Mesendoderm (in vitro differentiated cells): ENCODE data around the gene RPA3.

Experiments used
- DNase-seq: peaks from one replicate; pipeline ENCODE4 v3.0.0; 2013
- H2AK5ac ChIP-seq: 2 replicates; pipeline ENCODE4 v1.6.1; 2013; ENCODE audit warnings: low read length, inconsistent platforms
- H2BK120ac ChIP-seq: 2 replicates; pipeline ENCODE4 v1.6.1; 2013; ENCODE audit warnings: low read depth, mild to moderate bottlenecking, low read length, moderate library complexity, mixed read lengths
- H2BK15ac ChIP-seq: replicated peaks from 2 replicates; pipeline ENCODE4 v1.6.1; 2013; ENCODE audit warnings: low read depth, mild to moderate bottlenecking, moderate library complexity
- H2BK5ac ChIP-seq: 2 replicates; pipeline ENCODE4 v1.6.1; 2013; ENCODE audit warnings: low read length, inconsistent platforms
- H3K18ac ChIP-seq: 2 replicates; pipeline ENCODE4 v1.6.1; 2013; ENCODE audit warnings: mild to moderate bottlenecking, low read length, mixed read lengths
- H3K23ac ChIP-seq: one replicate; pipeline ENCODE4 v1.6.1; 2013; ENCODE audit warnings: low read length
- H3K27ac ChIP-seq: 2 replicates; pipeline ENCODE4 v1.5.1; 2013; ENCODE audit warnings: low read depth, mild to moderate bottlenecking, inconsistent platforms, low read length, moderate library complexity
- H3K27me3 ChIP-seq: 2 replicates; pipeline ENCODE4 v1.6.1; 2013; ENCODE audit warnings: low read length, control low read depth, mild to moderate bottlenecking, inconsistent platforms; ENCODE audit not compliant: insufficient read depth, poor library complexity
- H3K36me3 ChIP-seq: 2 replicates; pipeline ENCODE4 v1.6.1; 2013; ENCODE audit warnings: low read length, inconsistent platforms; ENCODE audit not compliant: control insufficient read depth, insufficient read depth
- H3K4ac ChIP-seq: one replicate; pipeline ENCODE4 v1.6.1; 2013; ENCODE audit warnings: low read depth, mild to moderate bottlenecking, low read length, moderate library complexity
- H3K4me1 ChIP-seq: 2 replicates; pipeline ENCODE4 v1.6.1; 2013; ENCODE audit warnings: low read depth, low read length, inconsistent platforms; ENCODE audit not compliant: control insufficient read depth
- H3K4me2 ChIP-seq: 2 replicates; pipeline ENCODE4 v1.6.1; 2013; ENCODE audit warnings: low read length
- H3K4me3 ChIP-seq: 2 replicates; pipeline ENCODE4 v1.5.1; 2013; ENCODE audit warnings: mild to moderate bottlenecking, low read length
- H3K56ac ChIP-seq: one replicate; pipeline ENCODE4 v1.6.1; 2013; ENCODE audit warnings: low read length
- H3K79me1 ChIP-seq: 2 replicates; pipeline ENCODE4 v1.6.1; 2013; ENCODE audit warnings: low read length, inconsistent platforms
- H3K79me2 ChIP-seq: 2 replicates; pipeline ENCODE4 v1.6.1; 2013; ENCODE audit warnings: mild to moderate bottlenecking, low read length; ENCODE audit not compliant: control insufficient read depth, insufficient read depth
- H3K9ac ChIP-seq: 2 replicates; pipeline ENCODE4 v1.6.1; 2013; ENCODE audit warnings: low read length, inconsistent platforms
- H4K5ac ChIP-seq: one replicate; pipeline ENCODE4 v1.6.1; 2013; ENCODE audit warnings: low read length
- H4K8ac ChIP-seq: one replicate; pipeline ENCODE4 v1.6.1; 2013; ENCODE audit warnings: low read depth, mild to moderate bottlenecking, control low read depth, low read length, moderate library complexity
- WGBS: extraction: QIAGEN DNeasy Blood & Tissue Kit; methylation state at CpG from one replicate; pipeline ENCODE4 v1.1.7; 2013; ENCODE audit warnings: low lambda C conversion rate, missing lambda C conversion rate; ENCODE audit not compliant: insufficient coverage; ENCODE audit errors: extremely low coverage; 5-methylcytosine and 5-hydroxymethylcytosine counted together

The RPA3 gene

GRCh38 chr7:7675686-7676085, 42.7 kb downstream of the RPA3 start:
- H2BK5ac ChIP-seq, result no peak overlapping the region
- H4K5ac ChIP-seq, result no peak overlapping the region
- no CpG with 5 or more reads among the region's 6 CpGs for WGBS
- no peaks in the 10 kb centered on the region for H3K36me3 ChIP-seq
- no peak overlapping the region for H2BK15ac ChIP-seq
- no peak overlapping the region for H2BK120ac ChIP-seq
- H3K4me3 ChIP-seq, result no peak overlapping the region
- no peak overlapping the region for H2AK5ac ChIP-seq
- H3K18ac ChIP-seq, result no peak overlapping the region
- DNase-seq, result no peak
- no peaks in the 10 kb centered on the region for H3K4me1 ChIP-seq
- H3K23ac ChIP-seq, result no peak overlapping the region
- no peaks in the 10 kb centered on the region for H3K79me1 ChIP-seq
- H3K9ac ChIP-seq, result no peak overlapping the region
- H3K79me2 ChIP-seq, result no peaks in the 10 kb centered on the region
- no peaks in the 10 kb centered on the region for H3K27me3 ChIP-seq
- no peak overlapping the region for H3K4ac ChIP-seq
- no peak overlapping the region for H3K4me2 ChIP-seq
- no peak overlapping the region for H4K8ac ChIP-seq
- no peak overlapping the region for H3K56ac ChIP-seq
- H3K27ac ChIP-seq, result no peak overlapping the region

- peaks cover 2% of the 10 kb centered on the region for H3K79me1 ChIP-seq
- H2BK5ac ChIP-seq, result no peak overlapping the region
- no peak overlapping the region for H3K4me2 ChIP-seq
- H3K56ac ChIP-seq, result no peak overlapping the region
- H2BK120ac ChIP-seq, result no peak overlapping the region
- no peak overlapping the region for H3K9ac ChIP-seq
- H3K27me3 ChIP-seq, result no peaks in the 10 kb centered on the region
- no peaks in the 10 kb centered on the region for H3K79me2 ChIP-seq
- H3K36me3 ChIP-seq, result no peaks in the 10 kb centered on the region
- H2BK15ac ChIP-seq, result no peak overlapping the region
- no CpG with 5 or more reads among the region's 2 CpGs for WGBS
- H4K8ac ChIP-seq, result no peak overlapping the region
- no peak overlapping the region for H3K27ac ChIP-seq
- no peak overlapping the region for H3K18ac ChIP-seq
- H2AK5ac ChIP-seq, result no peak overlapping the region
- no peak overlapping the region for H3K23ac ChIP-seq
- H3K4me3 ChIP-seq, result no peak overlapping the region
- H3K4me1 ChIP-seq, result no peaks in the 10 kb centered on the region
- H4K5ac ChIP-seq, result no peak overlapping the region
- DNase-seq, result no peak
- no peak overlapping the region for H3K4ac ChIP-seq
Measured at GRCh38 chr7:7673240-7673550, 45.2 kb downstream of the RPA3 start.

DNA sequence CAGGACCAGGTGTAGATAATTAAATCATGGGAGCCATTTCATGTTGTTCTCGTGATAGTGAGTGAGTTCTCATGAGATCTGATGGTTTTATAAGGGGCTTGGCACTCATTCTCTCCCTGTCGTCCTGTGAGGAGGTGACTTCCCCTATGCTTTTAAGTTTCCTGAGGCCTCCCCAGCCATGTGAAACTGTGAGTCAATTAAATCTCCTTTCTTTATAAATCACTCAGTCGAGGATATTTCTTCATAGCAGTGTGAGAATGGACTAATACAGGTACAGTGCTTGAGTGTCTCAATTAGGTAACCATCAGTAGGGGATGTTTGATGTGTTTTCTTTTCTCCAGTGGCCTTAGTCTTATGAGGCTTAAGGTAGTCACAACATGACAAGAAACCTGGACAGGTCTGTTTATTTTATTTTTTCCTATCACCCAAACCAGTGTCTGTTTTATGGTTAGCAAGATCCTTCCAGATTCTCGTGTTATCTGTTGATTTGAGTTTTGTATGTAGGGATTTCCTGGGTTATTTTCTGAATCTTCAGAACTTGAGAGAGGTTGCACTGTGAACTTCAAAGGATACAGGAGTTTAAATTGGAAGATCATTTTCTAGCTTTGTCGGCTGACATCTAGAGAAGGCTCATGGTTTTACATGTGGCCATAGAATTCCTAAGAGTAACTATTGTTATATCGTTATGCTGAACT, 45.7 kb downstream of the RPA3 start:
- WGBS, result no CpG with 5 or more reads among the region's 6 CpGs
- Histone ChIP-seq H3K4me2 (no peak overlapping the region), H3K4me1 (no peaks in the 10 kb centered on the region), H3K23ac (no peak overlapping the region), H4K8ac (no peak overlapping the region), H3K9ac (no peak overlapping the region), H3K4me3 (no peak overlapping the region), H2AK5ac (no peak overlapping the region), H3K4ac (no peak overlapping the region), H2BK15ac (no peak overlapping the region), H3K18ac (no peak overlapping the region), H3K79me2 (no peaks in the 10 kb centered on the region), H4K5ac (no peak overlapping the region), H3K27ac (no peak overlapping the region), H2BK5ac (no peak overlapping the region), H3K27me3 (no peaks in the 10 kb centered on the region), H3K79me1 (peaks cover 2% of the 10 kb centered on the region), H3K56ac (no peak overlapping the region), H2BK120ac (no peak overlapping the region), H3K36me3 (no peaks in the 10 kb centered on the region)
- no peak for DNase-seq

DNA sequence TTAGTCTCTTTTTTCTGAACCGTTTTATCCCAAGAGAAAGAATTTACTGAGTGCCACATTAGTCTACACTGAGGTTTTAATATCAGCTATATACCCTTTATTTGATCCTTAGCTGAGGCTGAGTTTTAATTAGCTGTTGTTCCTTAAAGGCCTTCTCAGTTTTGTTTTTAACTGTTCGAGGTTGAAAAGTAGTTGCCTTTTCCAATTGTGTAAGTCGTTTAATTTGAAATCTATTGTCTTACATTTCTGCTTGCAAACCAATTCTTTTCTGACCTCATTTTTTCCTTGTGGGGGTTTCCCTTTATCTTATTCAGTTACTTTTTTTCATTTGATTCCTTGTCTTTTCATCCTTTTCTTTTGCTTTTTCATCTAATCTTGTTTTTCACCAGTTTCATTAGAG, 47.0 kb downstream of the RPA3 start:
- Histone ChIP-seq H3K9ac (no peak overlapping the region), H3K27ac (no peak overlapping the region), H2BK15ac (no peak overlapping the region), H3K4ac (no peak overlapping the region), H3K4me1 (no peaks in the 10 kb centered on the region), H3K36me3 (no peaks in the 10 kb centered on the region), H3K79me2 (no peaks in the 10 kb centered on the region), H3K79me1 (peaks cover 2% of the 10 kb centered on the region), H4K5ac (no peak overlapping the region), H2BK120ac (no peak overlapping the region), H3K18ac (no peak overlapping the region), H3K27me3 (no peaks in the 10 kb centered on the region), H3K23ac (no peak overlapping the region), H2AK5ac (no peak overlapping the region), H3K56ac (no peak overlapping the region), H4K8ac (no peak overlapping the region), H3K4me3 (no peak overlapping the region), H2BK5ac (no peak overlapping the region), H3K4me2 (no peak overlapping the region)
- WGBS, result no CpG with 5 or more reads among the region's 3 CpGs
- DNase-seq, result no peak

- Histone ChIP-seq H3K4ac (no peak overlapping the region), H2BK120ac (no peak overlapping the region), H2BK5ac (no peak overlapping the region), H4K8ac (no peak overlapping the region), H4K5ac (no peak overlapping the region), H3K23ac (no peak overlapping the region), H3K56ac (no peak overlapping the region), H2AK5ac (no peak overlapping the region), H3K4me3 (no peak overlapping the region), H3K36me3 (no peaks in the 10 kb centered on the region), H3K9ac (no peak overlapping the region), H3K27me3 (no peaks in the 10 kb centered on the region), H3K4me2 (no peak overlapping the region), H3K18ac (no peak overlapping the region), H3K27ac (no peak overlapping the region), H3K79me1 (peaks cover 2% of the 10 kb centered on the region), H3K79me2 (no peaks in the 10 kb centered on the region), H2BK15ac (no peak overlapping the region), H3K4me1 (no peaks in the 10 kb centered on the region)
- DNase-seq, result no peak
- WGBS, result no CpG with 5 or more reads among the region's 3 CpGs
Measured at GRCh38 chr7:7670490-7670889, 47.9 kb downstream of the RPA3 start.

GRCh38 chr7:7668706-7669105, 49.7 kb downstream of the RPA3 start:
- Histone ChIP-seq H3K36me3 (no peaks in the 10 kb centered on the region), H3K9ac (no peak overlapping the region), H3K4me2 (no peak overlapping the region), H4K8ac (no peak overlapping the region), H3K79me2 (no peaks in the 10 kb centered on the region), H3K27ac (no peak overlapping the region), H3K23ac (no peak overlapping the region), H2BK15ac (no peak overlapping the region), H3K18ac (no peak overlapping the region), H3K79me1 (peaks cover 2% of the 10 kb centered on the region), H3K27me3 (no peaks in the 10 kb centered on the region), H3K4ac (no peak overlapping the region), H2BK120ac (no peak overlapping the region), H3K56ac (no peak overlapping the region), H3K4me3 (no peak overlapping the region), H2AK5ac (no peak overlapping the region), H4K5ac (no peak overlapping the region), H3K4me1 (no peaks in the 10 kb centered on the region), H2BK5ac (no peak overlapping the region)
- WGBS, result no CpG with 5 or more reads among the region's 1 CpG
- no peak for DNase-seq
